Measurements from ENCODE around the gene TMED5.

DNA sequence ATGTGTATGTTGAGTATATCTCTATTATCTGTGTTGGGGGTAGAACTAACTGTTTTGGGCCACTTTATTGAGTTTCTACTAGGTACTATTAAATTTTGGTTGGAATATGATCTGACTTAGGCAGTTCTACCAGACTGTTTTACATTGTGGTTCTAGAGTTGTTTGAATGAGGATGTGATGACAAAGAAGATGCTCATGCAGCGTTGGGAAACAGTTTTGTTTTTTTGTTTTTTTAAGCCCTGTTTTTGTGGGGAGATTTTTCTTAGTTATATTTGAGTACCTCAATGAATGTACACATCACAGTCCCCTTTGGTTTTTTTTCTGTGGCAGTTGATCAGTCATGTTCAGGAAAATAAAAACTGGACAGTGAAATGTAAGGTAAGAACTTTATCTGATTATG is 40.1 kb downstream of the TMED5 start:
- no peak for TF ChIP-seq POLR2A (IDR thresholded peaks at IDR 0.05)
- TF ChIP-seq, protein P1, sequence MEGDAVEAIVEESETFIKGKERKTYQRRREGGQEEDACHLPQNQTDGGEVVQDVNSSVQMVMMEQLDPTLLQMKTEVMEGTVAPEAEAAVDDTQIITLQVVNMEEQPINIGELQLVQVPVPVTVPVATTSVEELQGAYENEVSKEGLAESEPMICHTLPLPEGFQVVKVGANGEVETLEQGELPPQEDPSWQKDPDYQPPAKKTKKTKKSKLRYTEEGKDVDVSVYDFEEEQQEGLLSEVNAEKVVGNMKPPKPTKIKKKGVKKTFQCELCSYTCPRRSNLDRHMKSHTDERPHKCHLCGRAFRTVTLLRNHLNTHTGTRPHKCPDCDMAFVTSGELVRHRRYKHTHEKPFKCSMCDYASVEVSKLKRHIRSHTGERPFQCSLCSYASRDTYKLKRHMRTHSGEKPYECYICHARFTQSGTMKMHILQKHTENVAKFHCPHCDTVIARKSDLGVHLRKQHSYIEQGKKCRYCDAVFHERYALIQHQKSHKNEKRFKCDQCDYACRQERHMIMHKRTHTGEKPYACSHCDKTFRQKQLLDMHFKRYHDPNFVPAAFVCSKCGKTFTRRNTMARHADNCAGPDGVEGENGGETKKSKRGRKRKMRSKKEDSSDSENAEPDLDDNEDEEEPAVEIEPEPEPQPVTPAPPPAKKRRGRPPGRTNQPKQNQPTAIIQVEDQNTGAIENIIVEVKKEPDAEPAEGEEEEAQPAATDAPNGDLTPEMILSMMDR (IDR thresholded peaks at IDR 0.05): no peak
